ELF-1 (cell line): Measurements from ENCODE around the gene LARP6.
A peak's percentile ranks its signal among the peaks of the same experiment; 100 is the strongest.

Experiments used
- DNase-seq: peaks from one replicate; pipeline ENCODE4 v3.0.0-alpha.2; 2016; ENCODE audit warnings: low read depth, low spot score

LARP6 gene

DNA sequence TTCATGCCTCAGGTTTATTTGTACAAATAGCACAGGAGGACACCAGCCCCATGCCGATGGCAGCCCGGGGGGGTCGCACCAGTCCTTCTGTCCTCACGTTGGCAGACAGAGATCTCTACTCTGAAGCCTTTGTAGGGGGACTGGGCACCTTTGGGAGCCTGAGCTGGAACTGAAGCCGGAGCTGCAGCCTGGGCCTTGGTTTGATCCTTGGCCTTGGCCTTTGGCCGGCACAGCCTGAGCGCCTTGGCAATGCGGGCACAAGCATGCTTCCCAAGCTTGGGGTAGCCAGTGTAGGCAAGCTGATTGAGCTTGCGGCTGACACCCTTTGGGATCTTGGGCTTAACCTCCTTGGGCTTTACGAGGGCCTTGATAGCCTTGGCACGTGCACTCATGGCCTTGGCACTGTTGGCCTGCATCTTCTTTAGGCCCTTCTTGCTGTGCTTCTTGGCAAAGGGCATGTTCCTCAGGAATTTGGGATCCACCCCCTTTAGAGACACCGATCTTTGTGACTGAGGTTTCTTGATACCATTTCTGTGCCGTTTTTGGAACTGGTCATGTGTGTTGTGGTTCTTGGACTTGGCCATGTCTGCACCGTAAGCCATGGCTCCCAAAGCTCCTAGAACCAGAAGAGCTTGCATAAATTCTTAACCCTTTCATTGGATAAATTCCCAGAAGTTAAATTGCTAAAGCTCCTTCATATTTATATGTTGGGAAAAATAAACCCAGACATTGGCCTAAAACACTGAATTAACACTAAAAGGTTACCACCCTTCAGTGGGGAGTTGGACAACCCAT, 57.2 kb downstream of the LARP6 start:
- no peak for DNase-seq

DNA sequence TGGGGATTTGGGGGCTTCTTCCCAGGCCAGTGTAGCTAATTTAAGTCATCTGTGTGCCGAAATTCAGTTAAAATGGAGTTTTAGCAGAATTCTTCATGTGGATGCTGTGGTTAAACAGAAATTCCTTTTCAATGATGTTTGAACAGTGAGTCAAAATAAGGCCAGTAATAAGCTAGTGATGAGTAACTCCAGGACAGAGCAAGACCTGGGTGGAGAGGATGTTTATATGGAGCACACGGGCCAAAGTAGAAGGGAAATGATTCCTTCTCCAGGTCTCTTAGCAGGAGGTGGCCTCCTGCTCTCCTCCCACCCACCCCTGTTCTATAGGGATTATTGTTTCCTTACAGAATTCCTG, 58.7 kb downstream of the LARP6 start:
- no peak for DNase-seq

DNA sequence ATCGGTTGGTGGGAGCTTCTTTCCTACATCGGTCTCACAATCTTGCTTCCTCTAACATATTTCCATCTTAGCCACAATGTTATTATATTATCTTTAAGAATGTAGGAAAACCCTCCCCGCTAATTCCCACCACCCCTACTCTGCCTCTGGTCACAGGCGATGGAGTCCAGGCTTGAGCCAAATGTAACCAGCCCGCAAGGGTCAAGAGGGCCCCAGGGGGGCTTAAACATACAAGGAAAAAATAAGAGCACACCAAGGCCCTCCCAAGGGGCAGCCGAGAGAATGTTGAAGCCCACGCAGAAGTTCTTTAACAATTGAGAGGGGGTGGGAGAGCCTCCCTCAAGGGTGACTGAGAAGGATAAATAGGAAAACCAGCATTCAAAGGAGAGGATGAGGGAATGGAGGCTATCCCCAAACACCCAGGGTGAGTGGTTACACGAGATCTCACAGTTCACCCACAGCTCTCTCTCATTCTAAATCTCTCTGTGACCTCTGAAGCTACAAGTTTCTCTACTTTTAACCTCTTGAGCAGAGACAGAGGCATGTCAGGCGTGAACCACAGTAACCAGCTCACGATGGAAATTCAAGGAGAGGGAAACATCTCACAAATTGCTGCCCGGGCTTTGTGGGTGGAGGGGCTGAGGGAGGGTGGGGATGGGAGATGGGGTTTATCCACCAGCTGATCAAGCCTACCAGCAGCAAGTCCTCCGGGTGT, 59.2 kb downstream of the LARP6 start:
- no peak for DNase-seq

DNA sequence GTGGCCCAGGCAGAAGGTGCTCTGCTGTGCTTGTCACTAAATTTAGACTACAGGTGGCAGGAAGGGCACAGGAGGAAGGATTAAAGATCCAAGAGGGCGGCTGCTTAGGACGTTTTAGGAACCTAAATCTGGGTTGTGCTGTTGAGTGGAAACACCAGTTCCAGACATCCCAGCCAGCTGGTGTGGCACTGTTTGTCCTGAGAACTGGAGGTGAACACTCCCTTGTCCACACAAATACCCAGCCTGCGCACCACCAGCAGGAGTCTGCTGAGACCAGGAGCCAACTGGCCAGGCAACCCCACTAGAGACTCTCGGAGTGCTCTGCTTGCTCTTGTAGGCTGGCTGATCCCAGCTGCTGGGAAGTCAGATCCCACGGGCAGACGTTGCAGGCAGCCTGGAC, 60.3 kb downstream of the LARP6 start:
- no peak for DNase-seq

DNA sequence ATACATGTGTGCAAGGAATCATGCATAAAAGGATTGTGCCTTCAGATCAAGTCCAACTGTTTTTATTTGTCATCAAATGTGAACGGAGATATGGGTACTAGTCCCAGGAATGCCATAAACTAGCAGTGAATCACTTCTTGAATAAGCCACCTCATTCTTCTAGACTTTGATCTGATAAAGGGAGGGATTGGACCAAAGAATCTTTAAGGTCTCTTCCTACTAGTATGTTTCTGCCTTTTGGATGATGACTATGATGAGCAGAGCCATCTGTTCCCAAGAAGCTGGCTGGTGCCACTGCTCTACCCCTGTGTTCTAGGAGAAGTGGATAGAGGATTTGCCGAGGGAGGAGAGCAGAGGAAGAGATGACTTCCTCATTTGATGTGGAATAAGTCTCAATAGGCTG, 61.8 kb downstream of the LARP6 start:
- DNase-seq, result no peak

DNA sequence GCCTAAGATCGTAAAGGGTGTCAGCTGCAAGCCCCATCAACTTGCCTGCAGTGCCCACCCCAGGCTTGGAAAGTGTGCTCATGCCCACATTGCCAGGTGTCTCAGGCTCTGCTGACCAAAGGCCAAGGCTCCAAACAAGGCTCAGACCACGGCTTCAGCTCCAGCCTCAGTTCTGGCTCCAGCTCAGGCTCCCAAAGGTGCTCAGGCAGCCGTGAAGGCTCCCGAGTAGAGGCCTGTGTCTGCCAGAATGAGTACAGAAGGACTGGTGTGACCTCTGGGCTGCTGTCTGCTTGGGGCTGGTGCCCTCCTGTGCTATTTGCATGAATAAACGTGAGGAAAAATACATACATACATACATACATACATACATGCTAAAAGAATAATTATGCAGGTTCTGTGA, 62.7 kb downstream of the LARP6 start:
- DNase-seq, result no peak

DNA sequence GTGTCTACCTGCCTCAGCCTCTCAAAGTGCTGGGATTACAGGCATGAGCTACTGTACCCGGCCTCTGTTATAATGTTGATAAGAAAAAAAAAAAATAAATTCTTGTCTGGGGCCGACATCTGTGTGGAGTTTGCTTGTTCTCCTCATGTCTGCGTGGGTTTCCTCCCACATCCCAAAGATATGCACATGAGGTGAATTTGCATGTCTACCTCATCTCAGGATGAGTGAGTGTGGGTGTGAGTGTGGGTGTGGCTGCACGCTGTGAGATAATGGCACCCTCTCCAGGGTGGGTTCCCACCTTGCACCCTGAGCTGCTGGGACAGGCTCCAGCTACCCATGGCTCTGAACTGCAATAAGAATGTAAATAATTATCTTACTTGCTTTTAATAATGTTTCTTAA, 64.7 kb downstream of the LARP6 start:
- DNase-seq, result no peak

DNA sequence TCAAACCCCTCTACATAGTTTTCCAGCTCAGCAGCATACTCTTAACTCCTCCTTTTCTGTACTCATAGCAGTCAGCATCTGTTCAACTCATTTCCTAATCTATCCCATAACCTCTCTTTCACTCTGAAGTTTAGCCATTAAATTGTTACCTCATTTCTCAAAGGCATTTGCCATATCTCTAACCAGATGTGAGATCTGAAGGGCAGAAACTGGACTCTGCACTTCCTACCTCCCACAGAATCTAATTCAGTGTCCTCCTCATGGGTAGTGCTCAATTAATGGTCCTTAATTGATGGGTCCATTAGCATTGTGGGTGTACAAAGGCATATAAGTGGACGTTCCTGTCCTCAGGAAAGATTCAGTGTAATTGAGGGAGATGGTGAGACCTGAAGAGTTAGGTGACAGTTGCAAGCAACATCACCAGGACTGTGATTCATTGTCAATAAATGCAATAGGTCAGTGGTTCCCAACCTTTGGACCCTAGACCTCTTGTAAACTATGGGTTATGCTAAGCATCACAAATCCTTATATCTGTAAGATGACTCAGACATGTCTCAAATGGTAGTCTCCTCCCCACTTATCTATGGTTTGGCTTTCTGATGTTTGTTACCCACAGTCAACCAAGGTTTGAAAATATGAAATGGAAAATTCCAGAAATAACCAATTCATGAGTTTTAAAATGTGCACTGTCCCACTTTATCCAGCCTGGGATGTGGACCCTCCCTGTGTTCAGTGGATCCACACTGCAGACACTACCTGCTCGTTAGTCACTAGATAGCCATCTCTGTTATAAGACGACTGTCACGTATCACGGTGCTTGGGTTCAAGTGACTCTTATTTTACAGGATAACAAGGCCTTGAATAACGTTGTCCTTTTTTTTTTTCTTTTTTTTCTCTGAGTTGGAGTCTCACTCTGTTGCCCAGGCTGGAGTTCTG, 65.6 kb downstream of the LARP6 start:
- DNase-seq, result no peak

DNA sequence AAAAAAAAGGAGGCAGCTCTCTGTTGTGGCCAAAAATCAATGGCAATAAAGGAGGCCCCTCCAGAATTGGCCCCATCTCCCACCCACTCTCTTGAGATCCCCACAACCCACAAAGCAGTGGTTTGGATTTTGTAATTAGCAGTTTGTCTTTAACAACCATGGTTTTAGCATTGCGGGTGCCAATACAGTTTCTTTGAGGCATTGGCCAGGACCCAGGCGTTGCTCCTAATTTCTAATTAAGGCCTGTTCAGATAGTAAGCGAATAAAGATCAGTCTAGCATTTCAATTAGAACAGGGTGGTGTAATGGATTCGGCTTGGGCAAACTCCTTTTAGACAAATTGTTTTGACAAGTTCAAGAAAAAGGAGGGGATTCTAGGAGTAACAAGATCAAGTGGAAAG, 67.0 kb downstream of the LARP6 start:
- no peak for DNase-seq

DNA sequence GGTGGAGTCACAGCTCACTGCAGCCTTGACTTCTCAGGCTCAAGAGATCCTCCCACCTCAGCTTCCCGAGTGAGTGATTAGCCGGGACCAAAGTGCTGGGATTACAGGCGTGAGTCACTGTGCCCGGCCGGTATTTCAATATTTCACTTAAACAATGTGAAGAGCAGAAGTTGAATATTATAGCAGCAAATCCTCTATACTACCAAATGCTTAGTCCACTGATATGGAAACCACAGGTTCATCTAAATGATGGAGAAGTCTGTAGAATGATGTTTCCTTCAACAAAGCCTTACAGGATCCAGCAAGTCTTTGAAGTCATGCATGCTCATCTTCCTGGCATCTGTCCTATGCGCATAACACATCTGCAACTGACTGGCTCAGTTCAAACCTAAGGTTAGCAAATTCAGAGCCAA, 70.3 kb downstream of the LARP6 start:
- DNase-seq, result no peak

DNA sequence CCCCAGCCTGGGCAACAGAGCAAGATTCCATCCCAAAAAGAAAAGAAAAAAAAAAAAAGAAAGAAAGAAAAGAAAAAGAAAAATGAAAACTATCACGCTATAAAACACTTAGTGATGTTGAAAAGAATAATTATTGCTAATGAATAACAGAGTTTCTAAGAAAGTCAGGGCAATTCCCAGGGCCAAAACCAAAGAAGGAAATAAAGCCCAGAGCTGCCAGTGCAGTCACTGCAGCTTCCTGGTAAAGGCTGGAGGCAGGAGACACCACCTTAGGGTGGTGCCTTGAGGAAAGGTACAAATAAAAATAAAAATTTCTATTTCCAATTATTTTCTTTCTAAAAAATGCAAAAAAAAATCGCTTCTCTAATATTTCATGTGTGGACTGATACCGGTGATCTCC, 70.9 kb downstream of the LARP6 start:
- no peak for DNase-seq

DNA sequence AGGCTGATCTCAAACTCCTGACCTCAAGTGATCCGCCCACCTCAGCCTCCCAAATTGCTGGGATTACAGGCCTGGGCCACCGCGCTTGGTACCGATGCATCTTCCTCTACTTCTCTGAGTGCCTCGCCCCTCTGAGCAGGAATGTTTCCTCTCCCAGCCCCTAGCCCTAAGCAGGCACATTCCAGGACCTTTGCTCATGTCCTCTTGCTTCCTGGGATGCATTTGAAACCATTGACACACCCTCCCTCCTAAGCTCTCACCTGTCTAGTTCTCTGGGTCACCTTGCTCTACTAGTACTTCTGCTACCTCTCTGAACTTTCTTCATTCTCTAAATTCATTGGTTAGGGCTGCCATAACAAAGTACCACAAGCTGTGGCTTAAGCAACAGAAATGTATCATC, 72.7 kb downstream of the LARP6 start:
- DNase-seq, result peak; percentile 62
